ENCODE measurements around the gene TTYH3. TPM values are rescaled to one million over a fixed set of nuclear protein-coding genes. Genes with fewer than 3 reads are reported as not detected.
A peak's percentile ranks its signal among the peaks of the same experiment; 100 is the strongest.

TTYH3 gene
- total and polyA plus RNA-seq, 2 of the 13 experiments (the other 11 are each of a cell fraction or from before 2014, with no cell fraction given) = 26.3 to 50.0 TPM

- TF ChIP-seq SIN3B (IDR thresholded peaks at IDR 0.05; ENCODE audit: low read length) (no peak), MTA1 (CRISPR knock-in tag; IDR thresholded peaks at IDR 0.05; ENCODE audit: borderline replicate concordance) (peak; percentile 68; the same call in 1 of the 2 replicates), ZNF12 (CRISPR knock-in tag; IDR thresholded peaks at IDR 0.05) (peak; percentile 37; the same call in 1 of the 2 replicates), ATF4 (CRISPR knock-in tag; IDR thresholded peaks at IDR 0.05) (peak in 1 of 2 experiments; percentile 69; a peak in 2 of 4 replicates), ZNF10 (CRISPR knock-in tag; IDR thresholded peaks at IDR 0.05; ENCODE audit: borderline replicate concordance, low read depth) (no peak), BHLHE40 (IDR thresholded peaks at IDR 0.05; ENCODE audit: low read length) (no peak), SRSF4 (IDR thresholded peaks at IDR 0.05; ENCODE audit: low read depth, low read length, poor library complexity, severe bottlenecking) (no peak), MIXL1 (CRISPR knock-in tag; IDR thresholded peaks at IDR 0.05) (no peak), RARA (CRISPR knock-in tag; IDR thresholded peaks at IDR 0.05) (peak; percentile 82), DMTF1 (CRISPR knock-in tag; IDR thresholded peaks at IDR 0.05) (no peak), RAD51 (IDR thresholded peaks at IDR 0.05; ENCODE audit: borderline replicate concordance) (no peak), ZGPAT (CRISPR knock-in tag; IDR thresholded peaks at IDR 0.05) (peak; percentile 71; the same call in 1 of the 2 replicates), ATF2 (CRISPR knock-in tag; IDR thresholded peaks at IDR 0.05) (peak; percentile 65), HNRNPK (IDR thresholded peaks at IDR 0.05; ENCODE audit: low read depth, low read length, poor library complexity, severe bottlenecking) (no peak), SOX13 (IDR thresholded peaks at IDR 0.05) (no peak), SOX13 (CRISPR knock-in tag; conservative IDR thresholded peaks at IDR 0.05 in 1 of 2, IDR thresholded peaks at IDR 0.05 in 1 of 2) (peak in 1 of 2 experiments; percentile 55; a peak in 2 of 4 replicates), POGK (CRISPR knock-in tag; conservative IDR thresholded peaks at IDR 0.05) (peak; percentile 19; the same call in 1 of the 2 replicates), DR1 (CRISPR knock-in tag; IDR thresholded peaks at IDR 0.05) (no peak; the same call in 1 of the 2 replicates), KDM5B (CRISPR knock-in tag; IDR thresholded peaks at IDR 0.05; ENCODE audit: borderline replicate concordance) (peak; percentile 64; the same call in 1 of the 2 replicates), ZNF180 (CRISPR knock-in tag; IDR thresholded peaks at IDR 0.05; ENCODE audit: borderline replicate concordance, low read depth) (no peak)
These were observed 9.9 kb downstream of the TTYH3 start (continued) for GRCh38 chr7:2641406-2642393.

Measured in HepG2 (cell line).